WTC11 (cell line): ENCODE measurements around the gene HOXB13. TPM values are rescaled to one million over a fixed set of nuclear protein-coding genes. Genes with fewer than 3 reads are reported as not detected.

ENCODE experiments used
- ATAC-seq: fragments of 200-7000 bp; cut with Tn5 transposase; 2 replicates; pipeline ENCODE4 v1.10.0; 2021; ENCODE audit warnings: mild to moderate bottlenecking, moderate library complexity
- CTCF ChIA-PET: fragments of 300-600 bp; sonication (Branson Sonifier 250); formaldehyde crosslinking; loops from one replicate; lab custom pipeline; 2021; ENCODE audit warnings: antibody characterized with exemption; lab: Charles Lee
- POLR2A ChIA-PET: fragments of 350-600 bp; sonication (Branson Sonifier 250); formaldehyde crosslinking; loops from one replicate; lab custom pipeline; 2021; ENCODE audit warnings: antibody characterized with exemption; lab: Charles Lee
- DNase-seq: peaks from one replicate; pipeline ENCODE4 v3.0.0; 2021; ENCODE audit warnings: low spot score
- H3K27ac Mint-ChIP-seq: 2 replicates; pipeline ENCODE4 v1.8.0; 2021; ENCODE audit warnings: mixed read lengths
- H3K27me3 Mint-ChIP-seq: 2 replicates; pipeline ENCODE4 v1.8.0; 2021; ENCODE audit warnings: low read depth, mild to moderate bottlenecking, moderate library complexity, mixed read lengths
- H3K36me3 Mint-ChIP-seq: 2 replicates; pipeline ENCODE4 v1.8.0; 2021; ENCODE audit warnings: mixed read lengths
- H3K4me1 Mint-ChIP-seq: 2 replicates; pipeline ENCODE4 v1.8.0; 2022; ENCODE audit warnings: mixed read lengths
- H3K4me3 Mint-ChIP-seq: 2 replicates; pipeline ENCODE4 v1.8.0; 2021; ENCODE audit warnings: mild to moderate bottlenecking, moderate library complexity, mixed read lengths
- H3K9me3 Mint-ChIP-seq: 2 replicates; pipeline ENCODE4 v1.8.0; 2021; ENCODE audit warnings: mixed read lengths
- ATF1 ChIP-seq: sonication (generic); formaldehyde crosslinking; IDR thresholded peaks from 2 replicates; pipeline ENCODE4 v1.8.1; 2023; ENCODE audit warnings: mild to moderate bottlenecking, moderate library complexity, missing genetic modification reagents
- ATF2 ChIP-seq: sonication (generic); formaldehyde crosslinking; IDR thresholded peaks from 2 replicates; pipeline ENCODE4 v1.8.1; 2022; ENCODE audit warnings: low read depth, missing genetic modification reagents, borderline replicate concordance
- CBFB ChIP-seq: sonication (generic); formaldehyde crosslinking; IDR thresholded peaks from 2 replicates; pipeline ENCODE4 v1.8.1; 2022; ENCODE audit warnings: mild to moderate bottlenecking, low read depth, missing genetic modification reagents
- CDX4 ChIP-seq: fragments of 250-450 bp; sonication (Bioruptor Pico); IDR thresholded peaks from 2 replicates; pipeline ENCODE4 v1.9.0; 2021; ENCODE audit warnings: moderate library complexity, mild to moderate bottlenecking, inconsistent platforms, borderline replicate concordance
- CREM ChIP-seq: sonication (generic); formaldehyde crosslinking; IDR thresholded peaks from 2 replicates; pipeline ENCODE4 v1.8.1; 2022; ENCODE audit warnings: mild to moderate bottlenecking, missing genetic modification reagents, moderate library complexity
- E2F1 ChIP-seq: sonication (generic); formaldehyde crosslinking; IDR thresholded peaks from 2 replicates; pipeline ENCODE4 v1.8.0; 2022; ENCODE audit warnings: mild to moderate bottlenecking, missing genetic modification reagents
- ESRRA ChIP-seq: sonication (generic); formaldehyde crosslinking; IDR thresholded peaks from 2 replicates; pipeline ENCODE4 v1.8.1; 2022; ENCODE audit warnings: mild to moderate bottlenecking, missing genetic modification reagents, borderline replicate concordance
- FOXK1 ChIP-seq: sonication (generic); formaldehyde crosslinking; IDR thresholded peaks from 2 replicates; pipeline ENCODE4 v1.8.0; 2022; ENCODE audit warnings: mild to moderate bottlenecking, moderate library complexity, missing genetic modification reagents
- GTF2I ChIP-seq: fragments of 250-450 bp; sonication (Bioruptor Pico); conservative IDR thresholded peaks from 2 replicates; pipeline ENCODE4 v1.4.0; 2021; ENCODE audit warnings: mild to moderate bottlenecking
- JUN ChIP-seq: sonication (generic); formaldehyde crosslinking; IDR thresholded peaks from 2 replicates; pipeline ENCODE4 v1.8.0; 2023; ENCODE audit warnings: mild to moderate bottlenecking, missing genetic modification reagents
- MLX ChIP-seq: sonication (generic); formaldehyde crosslinking; IDR thresholded peaks from 2 replicates; pipeline ENCODE4 v1.8.1; 2023; ENCODE audit warnings: mild to moderate bottlenecking, missing genetic modification reagents, moderate library complexity
- MYBL2 ChIP-seq: sonication (generic); formaldehyde crosslinking; IDR thresholded peaks from 2 replicates; pipeline ENCODE4 v1.8.1; 2023; ENCODE audit warnings: mild to moderate bottlenecking, moderate library complexity, missing genetic modification reagents
- NR3C1 ChIP-seq: sonication (generic); formaldehyde crosslinking; conservative IDR thresholded peaks from 2 replicates; pipeline ENCODE4 v1.8.1; 2023; ENCODE audit warnings: low read depth, mild to moderate bottlenecking, missing genetic modification reagents
- SP1 ChIP-seq: sonication (generic); formaldehyde crosslinking; conservative IDR thresholded peaks from 2 replicates; pipeline ENCODE4 v1.8.1; 2022; ENCODE audit warnings: missing genetic modification reagents
- TCF7 ChIP-seq: sonication (generic); formaldehyde crosslinking; IDR thresholded peaks from 2 replicates; pipeline ENCODE4 v1.8.0; 2022; ENCODE audit warnings: mild to moderate bottlenecking, low read depth, missing genetic modification reagents, moderate library complexity
- TEAD4 ChIP-seq: sonication (generic); formaldehyde crosslinking; IDR thresholded peaks from 2 replicates; pipeline ENCODE4 v1.8.0; 2022; ENCODE audit warnings: mild to moderate bottlenecking, missing genetic modification reagents
- TP53 ChIP-seq: sonication (generic); formaldehyde crosslinking; IDR thresholded peaks from 2 replicates; pipeline ENCODE4 v1.8.1; 2023; ENCODE audit warnings: mild to moderate bottlenecking, missing genetic modification reagents
- USF1 ChIP-seq: sonication (generic); formaldehyde crosslinking; IDR thresholded peaks from 2 replicates; pipeline ENCODE4 v1.8.0; 2022; ENCODE audit warnings: mild to moderate bottlenecking, missing genetic modification reagents
- ZBTB21 ChIP-seq: sonication (generic); formaldehyde crosslinking; IDR thresholded peaks from 2 replicates; pipeline ENCODE4 v1.8.1; 2023; ENCODE audit warnings: mild to moderate bottlenecking, missing genetic modification reagents, borderline replicate concordance
- ZBTB43 ChIP-seq: sonication (generic); formaldehyde crosslinking; IDR thresholded peaks from 2 replicates; pipeline ENCODE4 v1.8.1; 2023; ENCODE audit warnings: mild to moderate bottlenecking, missing genetic modification reagents
- ZNF121 ChIP-seq: sonication (generic); formaldehyde crosslinking; IDR thresholded peaks from 2 replicates; pipeline ENCODE4 v1.8.0; 2023; ENCODE audit warnings: missing genetic modification reagents
- ZNF263 ChIP-seq: sonication (generic); formaldehyde crosslinking; IDR thresholded peaks from 2 replicates; pipeline ENCODE4 v1.8.1; 2022; ENCODE audit warnings: low read depth, mild to moderate bottlenecking, moderate library complexity, missing genetic modification reagents
- ZNF396 ChIP-seq: fragments of 250-450 bp; sonication (Bioruptor Pico); IDR thresholded peaks from 2 replicates; pipeline ENCODE4 v1.8.0; 2021; ENCODE audit warnings: mild to moderate bottlenecking, moderate library complexity, borderline replicate concordance
- ZNF512 ChIP-seq: sonication (generic); formaldehyde crosslinking; IDR thresholded peaks from 2 replicates; pipeline ENCODE4 v1.8.1; 2022; ENCODE audit warnings: missing genetic modification reagents, borderline replicate concordance
- ZNF532 ChIP-seq: fragments of 250-450 bp; sonication (Bioruptor Pico); IDR thresholded peaks from 2 replicates; pipeline ENCODE4 v1.9.0; 2021; ENCODE audit warnings: mild to moderate bottlenecking, borderline replicate concordance
- total RNA-seq: library from RNA; stranded (reverse); gene quantifications from 3 replicates; pipeline ENCODE4 v1.2.3, GENCODE V29; 2021

HOXB13 gene
- total RNA-seq, 1 experiment from 2014 or later = 2.8 TPM

- TF ChIP-seq ESRRA (CRISPR knock-in tag) = no peak
- TF ChIP-seq ZBTB43 (CRISPR knock-in tag) = no peak
- TF ChIP-seq TP53 = no peak
- no peak for TF ChIP-seq USF1 (CRISPR knock-in tag)
- TF ChIP-seq ATF2 = no peak
- TF ChIP-seq ZBTB21 (CRISPR knock-in tag) = no peak
- TF ChIP-seq E2F1 (CRISPR knock-in tag) = no peak
- TF ChIP-seq FOXK1 (CRISPR knock-in tag) = no peak
- no peak for TF ChIP-seq CDX4
- no peak for TF ChIP-seq NR3C1 (CRISPR knock-in tag)
- TF ChIP-seq CBFB (CRISPR knock-in tag) = no peak
- TF ChIP-seq MLX = no peak
- no peak for TF ChIP-seq ZNF263 (CRISPR knock-in tag)
- Mint-ChIP-seq H3K27ac (no peak overlapping the region), H3K36me3 (no peaks in the 10 kb centered on the region), H3K4me1 (peaks cover 15% of the 10 kb centered on the region), H3K4me3 (no peak overlapping the region), H3K9me3 (no peaks in the 10 kb centered on the region), H3K27me3 (peaks cover 99% of the 10 kb centered on the region)
- POLR2A ChIA-PET = no interaction called here
- DNase-seq = no peak
- CTCF ChIA-PET = interaction anchor here (1.1 to 1.9 kb wide), 4 partner anchors 33 to 121 kb away, joined by 3 to 6 read pairs (median 6); no protein-coding TSS in a partner anchor
- no peak for ATAC-seq
Observed at GRCh38 chr17:48757524-48757961, 29.0 kb upstream of the HOXB13 start.

- no peak overlapping the region for H3K27ac Mint-ChIP-seq
- peaks cover 16% of the 10 kb centered on the region for H3K4me1 Mint-ChIP-seq
- peaks cover 99% of the 10 kb centered on the region for H3K27me3 Mint-ChIP-seq
- TF ChIP-seq GTF2I (CRISPR knock-in tag) (no peak), SP1 (CRISPR knock-in tag) (no peak), ZNF532 (no peak), TCF7 (no peak), ZNF396 (CRISPR knock-in tag) (no peak), ZNF512 (CRISPR knock-in tag) (no peak), MYBL2 (CRISPR knock-in tag) (no peak), JUN (CRISPR knock-in tag) (no peak), ZNF121 (CRISPR knock-in tag) (no peak), CREM (no peak), TEAD4 (CRISPR knock-in tag) (no peak), ATF1 (CRISPR knock-in tag) (no peak)
- DNase-seq (no peak), ATAC-seq (no peak)
- CTCF ChIA-PET = interaction anchor here (0.7 to 2.4 kb wide), 3 partner anchors 32 to 78 kb away, joined by 3 to 14 read pairs (median 3); no protein-coding TSS in a partner anchor
- POLR2A ChIA-PET = no interaction called here
- H3K36me3 Mint-ChIP-seq = no peaks in the 10 kb centered on the region
- H3K9me3 Mint-ChIP-seq = no peaks in the 10 kb centered on the region
- H3K4me3 Mint-ChIP-seq = no peak overlapping the region
Observed at GRCh38 chr17:48756830-48757251, 28.3 kb upstream of the HOXB13 start.
